GM19043 (cell line): ENCODE measurements around the gene GNAO1.
A peak's percentile ranks its signal among the peaks of the same experiment; 100 is the strongest.

ENCODE experiments used
- ATAC-seq: cut with Tn5 transposase; IDR thresholded peaks from one replicate; pipeline ENCODE4 v1.9.1; 2021; ENCODE audit warnings: low read depth; ENCODE audit not compliant: unreplicated experiment

The GNAO1 gene

DNA sequence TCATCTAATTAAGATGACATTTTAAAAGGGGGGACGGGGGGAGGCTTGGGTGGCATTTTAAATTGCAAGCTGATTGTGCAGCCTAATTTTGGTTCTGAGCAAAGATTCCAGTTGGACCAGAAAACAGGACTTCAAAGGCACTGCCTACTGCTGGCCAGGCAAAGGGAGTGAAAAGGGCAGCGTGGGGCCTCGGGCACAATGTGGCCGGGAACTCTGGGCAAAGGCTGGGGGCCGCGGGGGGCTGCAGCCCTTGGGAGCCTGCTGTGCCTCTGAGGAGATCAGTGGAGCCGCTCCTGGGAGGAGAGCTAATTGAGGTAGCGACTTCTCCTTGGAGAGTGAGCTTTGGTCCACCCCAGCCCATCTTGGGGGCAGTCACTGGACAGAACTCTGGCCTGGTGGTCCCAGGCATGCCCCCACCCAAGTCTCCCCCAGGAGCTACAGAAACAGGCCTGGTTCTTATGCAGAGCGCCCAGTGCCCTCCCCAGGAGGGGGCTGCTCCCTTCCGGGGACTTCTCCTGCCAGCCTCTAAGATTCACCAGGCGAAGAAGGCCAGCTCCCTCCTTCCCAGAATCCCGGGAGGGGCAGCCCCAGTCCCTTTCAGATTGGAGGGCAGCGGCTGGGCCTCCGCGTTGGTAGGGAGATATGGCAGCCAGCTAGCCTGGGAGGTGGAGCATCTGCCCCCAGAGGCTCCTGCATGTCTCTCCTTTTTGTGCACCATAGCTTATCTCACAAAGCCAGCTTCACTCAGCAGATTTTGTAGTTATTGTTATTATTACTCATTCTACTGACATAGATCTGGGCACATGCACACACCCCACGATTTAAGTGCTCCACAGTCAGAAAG is 115.6 kb downstream of the GNAO1 start:
- ATAC-seq, result no peak

DNA sequence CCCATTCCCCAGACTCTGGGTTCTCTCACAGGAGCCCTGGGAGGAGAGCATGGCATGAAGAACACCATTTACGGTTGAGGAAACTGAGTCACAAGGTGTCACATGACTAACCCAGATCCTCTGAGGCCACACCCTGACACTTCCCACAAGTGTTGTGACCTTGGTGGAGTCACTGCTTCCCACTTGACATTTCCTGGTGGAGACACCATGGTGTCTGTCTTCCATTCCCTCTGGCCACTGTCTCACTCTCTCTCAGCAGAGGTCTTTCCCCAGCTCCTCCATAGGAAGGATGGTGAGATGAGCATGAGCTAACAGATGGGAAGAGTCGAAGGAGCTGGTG is 116.2 kb downstream of the GNAO1 start:
- no peak for ATAC-seq

GRCh38 chr16:56309008-56309407 is 117.7 kb downstream of the GNAO1 start:
- ATAC-seq, result no peak

- no peak for ATAC-seq
Observed at GRCh38 chr16:56310690-56311089, 119.4 kb downstream of the GNAO1 start.

GRCh38 chr16:56311208-56312027 is 120.1 kb downstream of the GNAO1 start:
- no peak for ATAC-seq

- no peak for ATAC-seq
Observed at GRCh38 chr16:56312028-56312300, 120.7 kb downstream of the GNAO1 start.

- no peak for ATAC-seq
Observed at GRCh38 chr16:56312556-56312955, 121.3 kb downstream of the GNAO1 start.

DNA sequence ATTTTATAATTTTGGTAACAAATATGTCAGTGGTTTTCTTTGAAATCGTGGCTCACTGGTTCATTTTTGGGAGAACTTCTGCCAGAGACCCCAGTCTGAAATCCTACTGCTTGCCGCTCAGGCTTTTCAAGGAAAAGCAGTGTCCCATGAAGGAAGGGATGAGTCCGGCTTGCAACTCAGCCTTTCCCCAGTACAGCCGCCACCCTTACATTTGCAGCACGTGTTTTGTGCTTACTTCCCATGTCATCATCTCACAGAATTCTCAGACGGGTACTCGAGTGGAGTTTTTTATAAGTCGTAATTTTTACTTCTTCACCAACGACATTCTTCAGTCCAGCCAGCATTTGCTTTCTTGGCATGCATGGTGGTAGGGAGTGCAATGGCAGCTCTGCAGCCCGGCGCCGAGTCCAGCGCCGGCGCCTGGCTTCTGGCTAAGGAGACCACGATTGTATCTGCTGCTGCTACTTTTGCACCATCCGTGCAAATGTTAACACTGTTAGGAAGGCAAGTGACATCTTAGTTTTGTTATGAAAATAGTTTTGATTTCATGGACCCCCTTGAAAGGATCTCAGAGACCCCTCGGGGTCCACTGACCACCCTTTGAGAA is 123.1 kb downstream of the GNAO1 start:
- no peak for ATAC-seq

DNA sequence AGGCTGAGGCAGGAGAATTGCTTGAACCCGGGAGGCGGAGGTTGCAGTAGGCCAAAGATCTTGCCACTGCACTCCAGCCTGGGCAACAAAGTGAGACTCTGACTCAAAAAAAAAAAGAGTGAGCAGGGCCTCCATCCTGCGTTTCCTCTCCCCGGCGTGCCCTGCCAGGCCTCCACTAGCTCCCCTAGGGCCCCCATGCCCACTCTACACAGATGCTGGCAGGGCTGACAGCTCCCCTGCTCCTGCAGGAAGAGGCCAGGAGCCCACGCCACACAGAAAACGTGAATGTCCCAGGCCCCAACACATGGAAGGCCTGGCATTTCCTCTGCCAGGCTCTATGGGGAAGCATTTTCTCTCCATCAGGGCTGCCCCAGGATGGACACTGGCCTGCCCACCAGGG is 124.7 kb downstream of the GNAO1 start:
- ATAC-seq, result no peak

- ATAC-seq, result no peak
Observed at GRCh38 chr16:56316545-56316944, 125.3 kb downstream of the GNAO1 start.

- peak; percentile 96 for ATAC-seq
Observed at GRCh38 chr16:56317998-56318826, 126.9 kb downstream of the GNAO1 start.

DNA sequence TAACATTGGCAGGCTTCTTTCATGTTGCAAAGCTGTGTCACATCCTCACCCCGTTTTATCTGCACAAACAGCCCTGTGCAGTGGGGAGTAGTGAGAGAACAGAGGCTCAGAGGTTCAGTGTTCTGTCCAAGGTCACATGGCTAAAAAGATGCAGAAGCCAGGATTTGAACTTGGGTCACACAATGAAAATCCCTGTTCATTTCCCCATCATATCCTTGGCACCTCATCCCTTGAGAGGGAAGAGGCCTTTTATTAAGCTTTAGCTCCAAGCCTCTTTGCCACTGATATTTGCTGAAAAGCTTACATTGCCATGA is 127.5 kb downstream of the GNAO1 start:
- no peak for ATAC-seq

DNA sequence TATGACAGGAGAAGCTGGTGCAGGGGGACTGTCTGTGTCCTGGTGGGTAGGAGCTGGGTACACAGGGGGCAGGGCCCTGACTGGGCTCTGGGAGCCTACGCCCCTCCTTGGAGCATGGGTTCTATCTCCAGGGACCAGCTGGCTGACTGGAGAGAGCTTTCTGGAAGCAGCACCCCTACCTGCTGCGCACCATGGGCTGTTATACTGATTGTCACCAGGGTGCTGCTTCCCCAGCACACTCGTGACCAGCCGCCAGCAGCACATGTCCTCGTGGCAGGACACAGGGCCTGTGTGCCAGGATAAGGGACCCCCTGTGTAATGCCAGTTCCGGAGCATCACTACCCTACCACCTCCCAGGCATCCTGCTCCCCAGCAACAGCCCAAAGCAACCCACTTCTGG is 128.1 kb downstream of the GNAO1 start:
- no peak for ATAC-seq

DNA sequence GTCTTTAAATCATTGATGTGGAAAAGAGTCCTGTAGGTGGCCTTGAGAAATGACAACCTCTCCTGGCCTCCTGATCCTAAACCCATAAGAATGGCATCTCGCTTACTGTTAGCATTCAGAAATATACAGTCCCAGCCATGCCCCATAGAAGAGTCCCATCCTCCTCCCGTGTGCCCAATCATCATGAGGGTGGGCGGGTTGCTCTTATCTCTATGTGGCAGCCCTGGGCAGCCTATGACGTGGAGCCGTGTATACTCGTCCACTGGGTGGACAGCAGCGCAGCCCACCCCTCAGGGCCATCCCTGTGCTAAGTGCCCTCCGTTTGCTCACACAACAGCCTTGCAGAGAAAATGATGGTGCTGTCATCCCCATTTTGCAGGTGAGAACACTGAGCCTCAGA is 128.8 kb downstream of the GNAO1 start:
- ATAC-seq, result no peak

DNA sequence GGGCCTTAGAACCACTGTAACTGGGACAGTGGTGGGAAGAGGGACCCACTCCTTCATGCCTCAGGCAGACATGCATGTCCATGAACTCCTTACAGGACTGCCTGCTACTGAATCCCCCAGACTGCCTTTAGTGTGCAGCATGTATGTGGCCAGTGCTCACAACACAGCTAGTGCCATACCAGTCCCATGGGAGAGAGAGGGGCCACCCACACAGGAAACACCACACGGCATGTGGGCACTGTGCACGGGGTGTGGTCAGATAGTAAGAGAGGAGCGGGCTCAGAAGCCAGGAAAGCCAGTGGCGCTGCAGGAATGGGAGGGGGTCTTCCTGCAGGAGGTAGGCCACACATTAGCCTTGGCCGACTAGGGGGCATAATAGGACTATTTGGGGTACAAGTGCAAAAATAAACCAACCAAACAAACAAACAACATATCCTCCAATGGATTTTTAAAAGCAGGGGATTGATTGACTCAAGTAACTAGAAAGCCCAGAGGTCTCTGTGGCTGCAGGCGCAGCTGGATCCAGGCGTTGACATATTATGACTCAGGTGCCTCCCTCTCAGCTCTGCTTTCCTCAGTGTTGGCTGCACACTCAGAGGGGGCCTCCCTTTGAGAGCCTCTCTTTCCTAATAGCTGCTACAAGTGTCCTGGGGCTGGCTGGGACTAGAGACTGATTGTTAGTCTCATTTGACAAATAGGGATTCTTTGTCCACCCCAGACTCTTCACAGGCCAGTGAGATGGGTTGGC is 129.7 kb downstream of the GNAO1 start:
- ATAC-seq, result no peak

DNA sequence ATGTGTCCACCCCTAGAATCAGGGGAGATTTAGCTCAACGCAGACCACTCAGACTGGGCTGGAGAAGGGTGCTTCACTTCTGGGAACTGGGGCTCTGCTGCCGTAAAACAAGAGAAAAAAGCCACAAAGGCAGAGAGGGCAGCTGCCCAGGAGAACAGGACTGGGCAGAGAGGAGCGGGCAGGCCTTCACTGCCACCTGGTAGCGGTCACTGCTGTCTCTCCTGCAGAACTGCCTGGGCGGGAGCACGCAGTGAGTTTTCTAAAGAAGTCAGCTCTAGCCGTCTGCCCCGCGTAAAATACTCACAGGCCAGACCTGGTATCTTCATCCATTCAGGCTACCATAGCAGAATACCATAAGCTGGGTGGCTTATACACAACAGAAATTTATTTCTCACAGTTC is 130.3 kb downstream of the GNAO1 start:
- no peak for ATAC-seq

DNA sequence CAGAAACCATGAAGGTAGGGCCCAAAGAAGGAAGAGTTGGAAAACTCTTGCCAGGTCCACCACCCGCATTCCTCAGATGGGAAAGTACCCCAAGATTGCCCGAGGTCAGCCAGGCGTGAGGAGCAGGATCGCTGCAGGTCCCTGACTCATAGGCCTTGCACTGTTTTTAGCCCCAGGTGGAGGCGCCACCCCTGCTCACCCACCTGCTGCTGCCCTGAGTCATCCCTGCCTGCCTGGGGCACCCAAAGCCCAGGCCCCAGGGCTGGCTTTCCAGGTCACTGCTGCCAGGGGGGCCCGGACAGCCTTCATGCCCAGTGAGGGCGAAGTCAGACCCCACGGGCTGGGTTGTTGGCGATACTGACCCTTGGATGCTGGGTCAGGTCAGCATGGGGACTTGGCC is 133.1 kb downstream of the GNAO1 start:
- no peak for ATAC-seq

DNA sequence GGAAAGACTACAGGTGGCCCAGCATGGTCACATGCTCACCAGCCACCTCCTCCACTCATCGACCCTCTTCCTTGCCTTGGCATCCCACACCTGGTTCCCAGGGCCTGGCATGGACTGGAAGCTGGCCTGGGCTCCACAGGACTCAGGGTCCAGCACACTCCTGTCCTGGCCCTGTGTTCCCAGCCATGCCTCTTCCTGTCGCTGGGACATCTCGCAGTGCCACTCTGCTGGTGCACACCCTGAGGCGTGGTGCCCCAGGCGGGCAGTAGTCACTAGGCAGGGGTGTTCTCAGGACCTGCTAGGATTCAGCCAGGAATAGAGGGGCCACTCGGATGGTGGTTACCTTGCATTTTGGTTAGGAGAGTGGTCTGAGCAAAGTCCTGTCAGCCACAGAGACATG is 134.7 kb downstream of the GNAO1 start:
- no peak for ATAC-seq

DNA sequence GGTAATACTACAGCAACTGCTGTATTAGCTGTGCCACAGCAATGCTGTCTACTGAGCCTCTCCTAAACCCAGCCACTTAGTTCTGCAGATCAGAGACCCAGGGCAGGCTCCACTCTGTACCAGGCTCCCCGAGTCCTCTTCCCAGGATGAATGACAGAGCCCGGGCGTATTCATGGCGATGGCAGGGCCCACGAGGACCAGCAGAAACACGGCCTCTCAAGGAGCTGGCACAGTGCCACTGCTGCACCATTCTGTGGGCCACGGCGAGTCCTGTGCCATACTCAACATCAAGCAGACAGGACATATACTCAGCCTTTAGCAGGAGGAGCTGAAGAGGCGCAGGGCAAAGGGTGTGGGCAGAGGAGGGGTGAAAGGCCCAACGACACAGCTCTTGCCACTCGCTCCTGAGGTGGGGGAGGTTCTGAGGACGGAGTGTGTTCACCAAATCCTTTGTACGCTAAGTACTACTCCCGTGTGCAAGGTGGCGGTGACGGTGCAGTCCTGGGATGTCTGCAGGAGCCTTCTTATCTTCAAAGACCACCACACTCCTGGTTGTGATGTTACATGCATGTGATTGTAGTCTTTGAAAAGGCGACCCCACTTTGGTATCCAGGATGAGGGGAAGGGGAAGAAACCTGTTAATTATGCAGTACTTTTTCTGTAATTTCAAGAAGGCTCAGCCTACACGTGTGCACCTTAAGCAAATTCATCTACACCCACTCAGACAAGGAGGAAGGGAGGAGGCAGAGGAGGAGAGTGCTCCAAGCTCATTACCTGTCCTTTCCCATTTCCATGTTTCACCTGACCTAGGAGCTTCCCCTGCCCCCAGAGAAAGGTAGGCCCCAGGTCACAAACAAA is 136.0 kb downstream of the GNAO1 start:
- ATAC-seq, result no peak

DNA sequence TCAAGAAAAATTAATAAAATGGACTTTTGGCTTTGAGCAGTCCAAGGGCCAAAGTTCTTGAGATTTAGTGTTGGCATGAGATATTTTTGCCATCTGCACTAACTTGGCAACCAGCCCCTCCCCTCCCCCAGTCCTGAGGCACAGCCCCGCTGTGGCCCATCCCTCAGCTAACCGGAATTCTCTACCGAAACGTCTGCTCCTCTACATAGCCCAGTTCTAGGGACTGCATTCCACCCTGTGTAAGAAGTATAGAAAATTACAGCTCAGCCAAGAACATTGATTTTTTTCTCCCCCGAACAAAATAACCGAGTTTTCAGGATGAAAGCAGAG is 136.6 kb downstream of the GNAO1 start:
- no peak for ATAC-seq
